ENCODE results near the gene RHBDD1.

Gene RHBDD1

DNA sequence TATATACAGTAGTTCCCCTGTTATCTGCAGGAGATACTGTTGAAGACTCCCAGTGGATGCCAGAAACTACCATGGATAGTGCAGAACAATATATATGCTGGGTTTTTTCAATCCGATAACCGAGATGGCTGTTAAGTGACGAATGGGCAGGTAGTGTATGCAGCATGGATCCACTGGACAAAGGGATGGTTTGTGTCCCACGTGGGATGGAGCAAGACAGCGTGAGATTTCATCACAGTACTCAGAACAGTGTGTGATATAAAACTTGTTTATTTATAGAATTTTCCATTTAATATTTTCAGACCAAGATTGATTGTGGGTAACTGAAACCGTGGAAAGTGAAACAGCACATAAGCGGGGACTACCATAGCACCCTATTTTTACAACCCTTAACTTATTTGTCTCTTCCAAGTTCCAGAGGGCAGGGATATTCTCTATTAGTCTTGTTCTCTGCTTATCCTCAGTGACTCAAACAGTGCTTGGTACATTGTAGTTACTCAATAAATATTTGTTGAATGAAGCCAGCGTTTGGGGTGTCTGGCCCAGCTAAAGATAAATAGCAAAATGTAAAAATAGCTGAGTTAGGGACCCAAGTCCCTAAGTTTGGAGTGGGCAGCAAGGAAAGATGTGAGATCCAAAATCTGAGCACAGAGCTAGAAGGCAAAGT lies 50.0 kb downstream of the RHBDD1 start:
- DNase-seq (ENCODE audit: low read depth): no peak

DNA sequence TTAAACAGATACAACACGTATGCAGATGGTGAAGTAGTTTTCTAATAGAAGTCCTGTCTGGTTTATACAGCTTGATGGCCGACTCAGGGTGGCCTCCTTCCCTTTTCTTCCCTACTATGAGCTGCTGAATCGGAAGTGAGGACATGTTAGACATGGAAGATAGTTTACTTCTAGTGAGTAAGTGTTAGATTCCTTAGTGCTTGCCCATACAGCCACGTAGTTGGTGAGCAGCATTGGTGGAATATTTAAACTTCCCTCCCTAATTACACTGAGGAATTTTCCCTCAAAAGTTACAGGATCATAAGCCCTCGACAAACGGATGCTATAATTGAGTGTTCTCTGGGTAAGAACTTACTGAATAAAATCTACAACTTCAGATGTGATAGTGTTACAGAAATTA lies 52.1 kb downstream of the RHBDD1 start:
- DNase-seq (ENCODE audit: low read depth): no peak

DNA sequence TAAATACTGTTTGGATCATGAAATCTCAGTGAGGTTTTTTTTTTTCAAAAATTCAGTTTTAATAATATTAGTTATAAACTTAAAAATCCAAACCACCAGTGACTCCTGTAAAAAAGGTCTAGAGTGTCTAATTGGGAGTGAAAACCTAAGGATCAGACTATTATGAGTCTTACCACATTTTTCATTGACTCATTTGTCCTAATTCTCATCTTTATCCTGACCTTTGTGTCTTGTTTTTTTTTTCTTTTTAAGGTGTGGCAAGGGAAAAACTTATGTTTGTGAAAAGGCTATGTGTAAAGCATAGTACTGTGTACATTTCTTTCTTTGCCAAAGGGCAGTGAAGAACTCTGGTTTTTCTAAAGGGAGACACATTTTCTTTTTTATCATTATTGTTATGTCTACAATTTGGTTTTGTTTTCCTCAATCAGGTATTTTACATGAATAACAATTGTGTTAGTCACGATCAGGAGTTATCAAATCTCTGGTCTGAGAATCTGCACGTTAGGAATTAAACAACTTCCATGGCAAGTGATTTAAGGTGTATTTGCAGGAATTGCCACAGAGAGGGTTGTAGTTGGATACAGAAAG lies 52.6 kb downstream of the RHBDD1 start:
- DNase-seq (ENCODE audit: low read depth): no peak

- DNase-seq (ENCODE audit: low read depth): no peak
Measured at GRCh38 chr2:226888971-226889370, 53.1 kb downstream of the RHBDD1 start.

- DNase-seq (ENCODE audit: low read depth): no peak
Measured at GRCh38 chr2:226890286-226890685, 54.4 kb downstream of the RHBDD1 start.

DNA sequence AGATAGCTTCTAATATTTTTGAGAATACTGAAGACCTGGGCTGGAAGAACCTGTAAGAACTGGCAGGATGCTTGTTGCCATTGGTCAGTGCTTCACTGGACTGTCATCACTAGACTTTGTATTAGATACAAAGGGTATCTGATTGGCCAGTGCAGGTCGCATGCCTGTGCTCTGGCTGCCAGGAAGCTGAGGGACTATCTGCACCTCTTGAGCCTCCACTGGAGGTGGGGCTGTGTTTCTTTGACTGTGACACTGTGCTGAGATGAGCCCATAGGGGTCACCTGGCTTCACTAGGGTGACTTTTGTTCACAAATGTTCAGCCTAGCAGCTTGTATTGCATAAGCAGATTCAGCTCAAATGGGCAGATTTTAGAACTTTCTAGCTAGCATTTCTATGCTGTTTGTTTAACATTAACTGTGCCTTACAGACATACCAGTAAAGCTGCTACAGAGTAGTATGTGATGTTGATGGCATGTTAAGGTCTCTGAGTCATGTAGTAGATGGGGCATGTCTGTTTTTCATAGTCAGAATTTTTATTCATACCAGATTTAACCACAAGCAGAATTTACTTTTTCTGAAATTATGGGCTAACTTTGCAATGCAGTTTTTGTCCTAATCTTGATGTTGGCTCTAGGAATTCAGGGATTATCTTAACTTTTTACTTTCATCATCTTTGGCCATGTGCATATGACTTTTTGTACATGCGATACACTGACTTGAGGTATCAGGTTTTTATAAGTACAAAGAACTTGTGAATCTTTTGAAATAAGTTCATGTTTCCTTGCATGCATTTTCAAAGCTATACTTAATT lies 56.1 kb downstream of the RHBDD1 start:
- DNase-seq (ENCODE audit: low read depth): no peak

DNA sequence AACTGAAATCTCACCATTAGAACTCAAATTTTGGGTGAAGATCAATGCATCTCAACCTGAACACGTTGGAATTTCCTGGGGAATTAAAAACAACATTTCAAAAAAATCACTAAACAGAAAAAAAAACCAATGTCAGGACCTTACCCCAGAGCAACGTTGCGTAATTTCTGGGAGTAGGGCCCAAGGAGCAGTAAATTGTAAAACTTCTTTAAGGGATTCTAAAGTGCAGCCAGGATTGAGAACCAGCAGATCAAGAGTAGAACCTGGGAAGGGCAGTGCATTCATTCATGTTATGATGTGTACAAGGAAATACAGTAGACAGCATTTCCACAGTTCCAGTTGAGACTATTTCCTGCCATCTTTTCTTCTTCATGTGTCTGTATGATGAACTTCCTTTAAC lies 56.9 kb downstream of the RHBDD1 start:
- no peak for DNase-seq (ENCODE audit: low read depth)

GRCh38 chr2:226893216-226893615 lies 57.4 kb downstream of the RHBDD1 start:
- no peak for DNase-seq (ENCODE audit: low read depth)

DNA sequence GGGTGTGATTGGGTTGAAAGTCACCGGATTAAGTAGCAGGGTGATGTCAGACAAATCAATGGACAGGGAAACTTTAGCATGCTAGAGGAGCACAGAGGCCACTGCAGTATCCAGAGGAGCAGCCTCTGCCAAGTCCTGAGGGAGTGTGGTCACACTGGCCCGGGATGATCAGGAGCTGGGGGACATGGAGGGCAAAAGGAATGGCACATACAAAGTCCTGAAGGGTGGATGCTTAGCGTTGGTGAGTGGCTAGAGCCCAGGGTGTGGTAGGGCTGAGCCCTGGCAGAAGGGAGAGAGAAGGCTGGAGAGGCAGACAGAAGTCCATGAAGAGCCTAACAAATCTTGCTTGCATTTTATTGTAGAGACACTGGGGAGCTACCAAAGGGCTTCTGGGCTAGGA lies 58.9 kb downstream of the RHBDD1 start:
- no peak for DNase-seq (ENCODE audit: low read depth)

- DNase-seq (ENCODE audit: low read depth): no peak
Measured at GRCh38 chr2:226895579-226895978, 59.7 kb downstream of the RHBDD1 start.

DNA sequence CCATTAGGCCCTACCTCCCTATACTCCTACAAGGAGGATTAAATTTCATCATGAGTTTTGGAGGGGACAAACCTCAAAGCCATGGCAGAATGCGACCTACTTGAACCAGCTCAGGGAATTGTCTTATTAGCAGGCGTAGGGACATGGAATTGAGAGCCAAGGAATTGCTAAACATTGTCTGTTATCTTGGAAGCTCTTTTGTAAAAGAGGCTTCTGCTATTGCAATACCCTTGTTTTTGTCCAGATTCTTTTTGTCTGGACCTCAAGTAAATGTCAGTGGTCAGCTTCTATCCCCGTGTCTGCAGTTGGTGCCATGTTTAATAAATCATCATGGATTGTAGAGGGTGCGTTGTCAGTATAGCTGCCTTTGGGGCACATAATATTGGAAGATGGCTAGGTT lies 62.3 kb downstream of the RHBDD1 start:
- no peak for DNase-seq (ENCODE audit: low read depth)

- DNase-seq (ENCODE audit: low read depth): no peak
Measured at GRCh38 chr2:226898897-226899296, 63.0 kb downstream of the RHBDD1 start.

DNA sequence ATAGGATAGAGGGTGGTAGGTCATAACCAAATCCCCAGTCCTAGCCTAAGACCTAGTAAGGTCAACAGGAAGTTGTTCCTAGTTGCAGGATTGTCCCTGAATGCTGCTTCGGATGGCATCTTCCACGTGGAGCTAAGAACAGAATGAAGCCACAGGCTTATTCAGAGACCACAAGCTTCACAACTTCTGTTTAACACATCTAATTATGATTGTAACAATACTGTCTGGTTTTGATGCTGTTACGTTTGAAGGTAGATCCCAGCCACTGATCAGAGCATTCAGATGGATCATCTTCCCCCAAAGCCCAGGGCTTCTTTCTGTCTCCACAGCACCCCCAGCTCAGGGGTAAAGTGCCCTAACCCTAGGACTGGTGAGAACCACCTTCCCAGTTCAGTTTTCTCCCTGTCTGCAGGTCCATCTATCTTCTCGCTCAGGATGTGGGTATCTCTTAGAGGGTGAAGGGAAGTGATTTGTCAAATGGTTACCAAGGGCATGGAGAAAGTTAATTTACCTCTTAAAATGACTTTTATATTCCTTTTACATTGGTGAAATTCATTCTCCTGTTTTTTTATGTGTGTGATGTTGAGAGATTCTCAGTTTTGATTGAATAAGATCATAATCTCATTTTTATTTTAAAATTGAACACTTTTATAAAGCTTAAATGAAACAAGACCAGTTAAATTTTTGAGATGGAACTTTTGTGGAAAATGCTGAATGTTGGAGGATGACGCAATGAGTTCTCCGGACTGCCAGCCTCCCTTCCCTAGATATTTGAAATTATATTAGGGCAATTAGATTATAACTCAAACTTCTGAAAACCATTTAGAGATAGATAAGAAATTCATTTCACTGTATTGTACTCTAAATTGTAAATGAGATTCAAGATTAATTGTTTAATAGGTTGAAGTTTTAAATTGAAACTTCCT lies 66.5 kb downstream of the RHBDD1 start:
- DNase-seq (ENCODE audit: low read depth): no peak

DNA sequence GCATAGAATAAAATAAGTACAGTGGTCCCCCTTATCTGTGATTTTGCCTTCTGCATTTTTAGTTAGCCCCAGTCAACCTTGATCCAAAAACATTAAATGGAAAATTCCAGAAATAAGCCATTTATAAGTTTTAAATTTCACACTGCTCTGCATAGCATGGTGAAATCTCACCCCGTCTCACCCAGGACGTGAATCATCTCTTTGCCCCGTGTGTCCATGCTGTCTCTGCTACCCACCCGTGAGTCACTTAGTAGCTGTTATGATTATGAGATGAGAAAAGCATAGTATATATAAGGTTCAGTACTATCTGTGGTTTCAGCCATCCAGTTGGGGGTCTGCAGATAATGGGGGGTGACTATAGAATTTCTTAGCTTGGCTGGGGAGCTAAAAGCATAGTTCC lies 67.3 kb downstream of the RHBDD1 start:
- no peak for DNase-seq (ENCODE audit: low read depth)

DNA sequence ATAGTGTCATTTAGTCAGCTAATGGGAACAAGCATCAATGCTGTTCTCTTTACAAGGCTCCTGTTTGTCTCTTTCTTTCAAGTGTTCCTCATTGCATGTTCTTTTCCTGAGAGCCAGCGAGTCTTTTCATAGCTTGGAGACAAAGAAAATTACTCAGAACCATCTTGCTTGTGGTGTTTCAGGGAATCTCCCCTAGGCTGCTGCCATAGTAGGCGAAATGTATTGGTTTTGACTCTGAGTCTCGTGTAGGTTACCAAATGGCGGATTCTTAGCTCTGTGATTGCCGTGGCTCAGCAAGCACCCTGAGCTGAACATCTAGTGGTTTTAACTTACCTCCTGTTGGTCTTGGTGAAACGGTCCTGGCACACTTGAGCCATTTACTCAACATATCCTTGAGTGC lies 68.7 kb downstream of the RHBDD1 start:
- no peak for DNase-seq (ENCODE audit: low read depth)

DNA sequence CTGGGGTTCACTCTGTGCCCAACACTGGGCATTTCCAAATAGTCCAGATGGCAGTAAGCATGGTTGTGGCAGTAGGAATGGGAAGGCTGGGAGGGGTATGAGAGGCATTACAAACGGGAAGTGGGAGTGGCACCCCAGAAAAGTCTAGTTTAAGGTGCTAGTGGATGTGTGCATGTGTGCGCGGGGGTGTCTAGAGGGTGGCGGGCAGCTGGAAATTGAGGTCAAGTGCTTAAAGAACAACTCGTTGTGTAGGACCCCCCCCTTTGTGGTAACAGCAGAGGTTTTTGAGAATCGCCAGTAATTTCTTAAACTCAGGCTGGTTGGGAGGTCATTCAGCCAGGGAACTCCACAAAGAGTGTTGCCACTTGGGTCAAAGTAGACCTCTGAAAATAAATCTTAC lies 69.9 kb downstream of the RHBDD1 start:
- DNase-seq (ENCODE audit: low read depth): no peak

DNA sequence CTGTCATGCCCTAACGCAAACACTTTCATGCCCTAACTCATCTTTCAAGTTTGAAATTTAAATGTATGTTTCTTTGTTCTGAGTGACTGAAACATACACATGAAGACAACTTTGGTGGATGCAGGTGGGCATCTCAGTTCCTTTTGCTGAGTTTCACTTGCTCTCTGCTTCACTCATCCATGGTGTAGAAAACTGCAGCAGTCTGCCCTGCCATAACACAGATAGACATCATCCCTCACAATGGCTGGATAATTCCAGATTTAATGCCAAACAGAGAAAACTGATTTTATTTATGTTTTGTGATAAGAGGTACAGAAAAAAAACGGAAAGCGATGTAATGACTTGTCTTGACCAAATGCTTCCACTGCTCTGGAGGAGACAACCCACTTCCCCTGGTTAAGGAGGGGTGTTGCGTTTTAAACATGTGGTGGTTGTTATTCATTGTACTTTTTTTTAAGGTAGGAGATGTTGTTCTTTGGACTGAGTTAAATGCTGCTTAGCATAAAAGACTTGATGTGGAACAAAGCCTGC lies 70.4 kb downstream of the RHBDD1 start:
- DNase-seq (ENCODE audit: low read depth): no peak

GRCh38 chr2:226909126-226909525 lies 73.3 kb downstream of the RHBDD1 start:
- no peak for DNase-seq (ENCODE audit: low read depth)

DNA sequence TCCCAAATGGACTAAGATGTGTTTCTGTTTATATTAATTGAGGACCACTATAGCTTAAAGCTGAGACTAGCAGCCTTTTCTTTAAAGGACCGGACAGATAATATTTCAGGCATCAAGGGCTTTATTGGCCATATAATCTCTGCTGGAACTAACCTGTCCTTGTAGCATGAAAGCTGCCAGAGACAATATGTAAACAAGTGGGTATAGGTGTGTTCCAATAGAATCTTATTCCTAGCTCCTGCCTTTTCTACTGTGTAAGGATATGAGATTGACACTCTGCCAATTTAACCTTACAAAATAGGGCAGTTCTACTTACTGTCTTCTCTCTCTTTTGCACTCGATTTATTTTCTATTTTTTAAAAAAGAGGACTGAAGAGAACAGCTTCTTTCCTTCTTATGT lies 74.0 kb downstream of the RHBDD1 start:
- no peak for DNase-seq (ENCODE audit: low read depth)

DNA sequence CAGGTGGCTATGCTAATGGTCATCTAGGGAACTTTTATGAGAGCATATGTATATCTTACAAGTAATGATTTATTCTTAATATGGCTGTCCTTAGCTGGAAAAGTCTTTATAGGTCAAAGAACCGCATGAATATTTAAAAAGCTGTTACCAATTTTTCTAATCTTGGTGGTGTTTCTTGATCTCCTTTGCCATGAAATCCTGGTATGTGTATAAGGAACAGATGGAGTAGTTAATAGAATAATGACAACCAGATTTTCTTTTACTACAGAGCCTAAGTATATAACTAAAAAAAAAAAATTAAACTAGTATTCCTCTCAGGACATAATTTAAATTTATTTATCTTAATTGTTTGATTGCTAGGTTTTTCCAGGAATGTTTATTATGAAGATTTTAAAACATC lies 74.5 kb downstream of the RHBDD1 start:
- DNase-seq (ENCODE audit: low read depth): no peak

GRCh38 chr2:226911932-226912331 lies 76.1 kb downstream of the RHBDD1 start:
- DNase-seq (ENCODE audit: low read depth): no peak

GRCh38 chr2:226913641-226914040 lies 77.8 kb downstream of the RHBDD1 start:
- no peak for DNase-seq (ENCODE audit: low read depth)

Measured in T-helper 22 cell (primary cell).